Dermis blood vessel endothelial cell (primary cell): ENCODE measurements around the gene RBM4B. TPM values are rescaled to one million over a fixed set of nuclear protein-coding genes. Genes with fewer than 3 reads are reported as not detected.

Experiments used
- DNase-seq: peaks from one replicate; pipeline ENCODE4 v3.0.0; 2010
- total RNA-seq: library from RNA; depleted of rRNA; stranded (reverse); fragments of >200 nt; gene quantifications from 2 replicates; pipeline ENCODE4 v1.2.3, GENCODE V29; 2014

Gene RBM4B
- total RNA-seq, 1 donor from 2014 or later, result 28.4 TPM

DNA sequence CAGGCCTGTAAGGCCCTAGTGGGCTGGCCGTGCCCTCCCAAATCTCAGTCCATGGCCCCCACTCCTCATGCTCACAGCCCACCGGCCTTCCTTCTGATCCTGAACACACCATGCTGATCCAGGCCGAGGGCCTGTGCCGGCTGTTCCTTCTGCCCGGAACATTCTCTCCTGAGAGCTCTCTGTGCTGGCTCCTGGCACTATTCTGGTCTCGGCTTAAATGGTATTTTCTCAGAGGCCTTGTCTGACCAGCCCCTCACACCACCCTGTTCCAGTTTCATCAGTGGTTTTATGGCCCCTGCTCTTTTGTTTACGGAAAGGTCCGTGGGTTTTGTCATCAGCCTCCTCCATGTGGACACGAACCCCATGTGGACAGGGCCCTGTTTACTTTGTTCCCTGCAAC lies 29.3 kb upstream of the RBM4B start:
- no peak for DNase-seq

DNA sequence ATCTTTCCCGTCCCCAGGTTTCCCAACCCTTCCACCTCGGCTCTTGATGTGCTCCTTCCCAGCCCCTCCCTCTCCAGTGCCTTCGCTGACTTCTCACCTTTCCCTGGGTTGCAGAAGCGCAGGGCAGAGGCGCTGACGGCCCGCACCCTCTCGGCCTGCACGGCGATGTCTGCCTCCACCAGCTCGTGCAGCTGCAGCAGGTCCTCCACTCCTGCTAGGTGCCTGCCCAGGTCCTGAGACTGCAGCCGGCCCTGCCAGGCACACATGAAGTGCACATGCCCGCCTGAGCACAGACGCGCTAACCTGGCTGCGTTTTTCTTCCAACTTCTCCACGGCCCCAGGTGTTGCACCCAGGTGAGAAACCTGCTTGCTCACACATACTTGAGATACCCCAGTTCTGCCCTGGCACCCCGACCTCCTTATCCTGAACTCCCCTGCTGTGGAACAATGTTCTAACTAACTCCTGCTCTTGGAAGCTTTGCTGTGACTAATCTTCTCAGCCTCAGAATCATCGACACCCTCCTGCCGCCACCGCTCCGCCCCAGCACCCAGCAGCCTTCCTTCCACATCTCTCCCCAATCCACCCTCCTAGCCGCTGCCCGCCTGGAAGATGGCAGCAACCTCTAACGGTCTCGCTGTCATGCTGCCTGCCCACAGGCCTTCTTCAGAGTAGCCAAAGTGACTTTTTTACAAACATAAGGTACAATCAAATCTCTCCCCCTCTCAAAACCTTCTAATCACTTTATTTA lies 28.1 kb upstream of the RBM4B start:
- no peak for DNase-seq

- no peak for DNase-seq
These were observed 27.1 kb upstream of the RBM4B start for GRCh38 chr11:66704659-66705360.

- DNase-seq, result peak; percentile 17
These were observed 23.9 kb upstream of the RBM4B start for GRCh38 chr11:66701432-66702240.

DNA sequence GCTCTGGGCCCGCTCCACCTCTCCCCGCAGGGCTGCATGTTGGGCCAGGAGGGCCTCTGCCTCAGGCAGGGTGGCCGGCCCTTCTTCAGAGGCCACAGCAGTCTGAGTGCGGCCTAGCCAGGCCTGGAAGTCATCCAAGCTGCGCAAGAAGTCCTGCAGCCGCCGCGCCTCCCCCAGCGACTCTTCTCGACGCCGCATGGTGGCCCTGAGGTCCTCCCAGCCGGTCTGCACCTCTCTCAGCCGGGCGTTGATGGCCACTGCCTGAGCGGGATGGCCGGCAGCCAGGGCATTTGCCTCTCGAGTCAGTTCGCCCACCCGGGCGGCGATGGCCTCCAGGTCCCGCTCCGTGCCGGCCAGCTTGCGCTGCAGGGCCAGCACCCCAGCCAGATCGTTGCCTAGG lies 23.1 kb upstream of the RBM4B start:
- no peak for DNase-seq

- DNase-seq, result no peak
These were observed 22.6 kb upstream of the RBM4B start for GRCh38 chr11:66700337-66700736.

DNA sequence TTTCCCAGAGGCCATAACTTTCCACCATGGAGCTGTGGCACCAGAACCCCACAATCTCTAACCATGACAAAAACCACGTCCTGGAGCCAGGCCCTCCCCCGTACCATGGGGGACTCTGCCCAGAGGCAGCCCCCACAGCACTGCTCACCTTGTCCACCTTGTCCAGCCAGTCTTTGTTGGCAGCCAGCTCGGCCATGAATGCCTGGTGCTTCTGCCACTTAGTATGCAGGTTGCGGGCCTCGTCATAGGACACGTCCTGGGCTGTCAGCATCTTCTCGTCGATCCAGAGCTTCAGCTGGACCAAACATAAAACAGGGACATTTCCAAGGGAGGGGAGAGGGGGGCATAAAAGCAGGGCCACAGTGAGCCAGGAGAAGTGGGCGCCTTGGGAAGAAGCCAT lies 20.8 kb upstream of the RBM4B start:
- no peak for DNase-seq

DNA sequence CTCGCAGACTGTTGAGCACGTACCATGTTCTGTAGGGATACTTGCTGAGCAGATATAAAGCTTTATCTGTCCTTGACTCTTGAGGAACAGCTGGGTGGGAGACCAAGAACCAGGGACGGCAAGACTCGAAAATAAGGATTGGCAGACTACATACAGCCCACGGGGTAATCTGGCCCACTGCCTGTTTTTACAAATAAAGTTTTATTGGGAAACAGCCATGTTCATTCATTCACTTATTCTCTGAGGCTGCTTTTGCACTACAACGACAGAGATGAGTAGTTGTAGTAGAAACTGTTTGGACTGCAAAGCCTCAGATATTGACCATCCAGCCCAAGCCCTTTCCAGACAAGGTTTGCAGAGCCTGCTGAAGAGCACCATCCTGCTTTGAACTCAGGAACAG lies 20.3 kb upstream of the RBM4B start:
- no peak for DNase-seq

- no peak for DNase-seq
These were observed 18.5 kb upstream of the RBM4B start for GRCh38 chr11:66696146-66696545.

GRCh38 chr11:66694732-66695207 lies 17.1 kb upstream of the RBM4B start:
- peak; percentile 98 for DNase-seq

- no peak for DNase-seq
These were observed 16.3 kb upstream of the RBM4B start for GRCh38 chr11:66694056-66694410.

DNA sequence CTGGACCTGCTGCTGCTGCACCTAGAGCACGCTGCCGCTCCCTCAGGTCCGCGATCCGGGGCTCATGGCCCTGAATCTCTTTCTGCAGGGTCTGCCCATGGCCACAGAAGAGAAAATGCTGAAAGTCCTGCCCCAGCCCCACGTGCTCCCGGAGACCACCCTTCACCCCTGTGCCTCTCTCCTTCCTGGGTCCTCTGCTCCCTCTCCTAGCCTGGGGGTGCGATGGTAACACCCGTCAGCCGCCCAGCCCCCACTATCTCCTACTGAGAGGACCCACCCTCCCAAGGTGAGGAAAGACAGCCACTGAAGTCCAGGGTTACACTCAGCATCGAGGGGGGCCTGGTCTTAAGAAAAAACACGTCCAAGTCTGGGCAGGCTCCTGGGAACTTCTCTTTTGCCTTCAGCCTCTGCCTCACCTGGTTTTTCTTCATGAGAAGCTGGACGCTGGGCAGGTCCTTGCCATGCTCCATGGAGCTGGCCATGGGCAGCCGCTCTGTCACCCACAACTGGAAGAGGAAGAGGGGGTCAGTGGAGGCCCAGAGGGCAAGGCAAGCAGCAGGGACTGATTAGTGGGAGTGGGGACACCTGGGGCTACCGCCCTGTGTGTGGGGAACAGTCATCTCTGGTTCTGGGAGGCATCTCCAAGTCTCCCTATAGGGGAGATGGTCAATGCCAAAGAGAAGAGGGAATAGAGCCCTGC lies 15.8 kb upstream of the RBM4B start:
- no peak for DNase-seq

DNA sequence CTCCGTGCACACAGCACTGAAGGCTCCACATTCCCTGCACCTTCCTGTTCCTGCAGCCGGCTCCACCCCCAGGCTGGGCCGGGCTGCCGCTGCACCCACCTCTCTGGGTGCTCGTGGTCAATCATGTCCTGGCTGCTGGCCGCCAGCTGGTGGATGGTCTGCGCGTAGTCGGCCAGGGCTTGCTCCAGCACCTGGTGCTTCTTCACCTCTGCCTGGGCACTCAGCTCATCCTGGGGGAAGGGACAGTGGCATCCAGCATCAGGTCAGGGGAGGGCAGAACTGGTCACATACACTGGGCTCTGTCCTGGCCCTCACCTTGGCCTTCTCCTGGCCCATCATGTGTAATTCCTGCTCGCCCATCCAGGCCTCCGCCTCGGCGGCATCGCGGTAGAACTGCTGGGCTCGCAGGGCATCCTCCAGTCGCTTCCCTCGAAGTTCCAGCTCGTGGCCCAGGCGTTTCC lies 15.2 kb upstream of the RBM4B start:
- no peak for DNase-seq

GRCh38 chr11:66692446-66692845 lies 14.8 kb upstream of the RBM4B start:
- DNase-seq, result no peak

- DNase-seq, result no peak
These were observed 13.8 kb upstream of the RBM4B start for GRCh38 chr11:66691311-66691980.

- DNase-seq, result no peak
These were observed 12.2 kb upstream of the RBM4B start for GRCh38 chr11:66689661-66690590.

DNA sequence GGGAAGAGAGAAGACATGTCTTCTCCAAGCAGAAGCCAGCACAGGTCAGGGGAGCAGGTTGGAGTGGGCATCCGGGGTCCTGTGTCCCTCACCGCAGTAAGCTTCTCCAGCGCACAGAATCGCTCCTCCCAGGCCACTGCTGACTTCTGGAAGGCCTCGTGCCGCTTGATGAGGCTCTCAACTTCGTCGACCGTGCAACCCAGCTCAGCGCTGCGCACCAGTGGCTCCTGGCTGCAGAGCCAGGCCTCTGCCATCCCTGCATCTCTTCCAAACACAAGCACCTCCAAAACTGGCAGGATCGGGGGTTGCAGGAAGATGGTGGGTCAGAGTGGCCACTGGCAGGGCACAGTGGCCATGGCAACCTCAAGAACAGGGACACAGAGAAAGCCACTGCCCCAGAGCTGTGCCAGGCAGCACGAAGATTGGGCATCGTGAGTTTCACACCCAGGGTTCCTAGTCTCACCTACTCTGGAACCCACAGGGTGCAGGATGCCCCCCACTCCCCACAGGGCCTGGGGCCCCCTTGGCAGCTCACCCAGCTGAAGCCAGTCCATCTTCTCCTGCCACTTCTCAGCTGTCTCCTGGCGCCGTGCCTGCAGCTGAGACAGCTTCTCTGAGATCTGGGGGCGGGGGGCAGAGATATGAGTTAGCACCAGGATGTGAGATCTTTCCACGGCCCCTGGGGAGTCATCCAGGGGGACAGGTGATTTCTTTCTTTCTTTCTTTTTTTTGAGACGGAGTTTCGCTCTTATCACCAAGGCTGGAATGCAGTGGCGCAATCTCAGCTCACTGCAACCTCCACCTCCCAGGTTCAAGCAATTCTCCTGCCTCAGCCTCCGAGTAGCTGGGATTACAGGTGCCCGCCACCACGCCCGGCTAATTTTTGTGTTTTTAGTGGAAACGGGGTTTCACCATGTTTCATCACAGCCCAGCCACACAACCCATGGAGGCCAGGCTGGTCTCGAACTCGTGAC lies 11.2 kb upstream of the RBM4B start:
- no peak for DNase-seq

- no peak for DNase-seq
These were observed 10.2 kb upstream of the RBM4B start for GRCh38 chr11:66687831-66688281.
